DMS153 (cell line): ENCODE data around the gene ANKRD60.

Experiments
- DNase-seq: peaks from one replicate; lab custom pipeline; 2025; lab: John Stamatoyannopoulos, UW

Gene ANKRD60

GRCh38 chr20:58228484-58229197, at the start of gene ANKRD60:
Gene ANKRD60, minus strand, starts transcription at chr20:58228653. Its CDS starts 0 bp downstream, at chr20:58228653.
- no peak for DNase-seq

- DNase-seq: no peak
Observed at GRCh38 chr20:58277578-58278472, 49.4 kb upstream of the ANKRD60 start.

GRCh38 chr20:58277107-58277506, 48.7 kb upstream of the ANKRD60 start:
- DNase-seq: no peak

- DNase-seq: no peak
Observed at GRCh38 chr20:58274384-58274783, 45.9 kb upstream of the ANKRD60 start.

GRCh38 chr20:58271606-58272351, 43.3 kb upstream of the ANKRD60 start:
- DNase-seq: no peak

- no peak for DNase-seq
Observed at GRCh38 chr20:58268936-58269619, 40.6 kb upstream of the ANKRD60 start.

GRCh38 chr20:58268421-58268821, 40.0 kb upstream of the ANKRD60 start:
- DNase-seq: no peak

- DNase-seq: no peak
Observed at GRCh38 chr20:58267389-58268215, 39.1 kb upstream of the ANKRD60 start.

GRCh38 chr20:58264271-58264670, 35.8 kb upstream of the ANKRD60 start:
- DNase-seq: no peak

- no peak for DNase-seq
Observed at GRCh38 chr20:58261660-58262059, 33.2 kb upstream of the ANKRD60 start.

- DNase-seq: no peak
Observed at GRCh38 chr20:58260006-58260405, 31.6 kb upstream of the ANKRD60 start.

GRCh38 chr20:58256842-58257241, 28.4 kb upstream of the ANKRD60 start:
- no peak for DNase-seq

GRCh38 chr20:58256307-58256706, 27.9 kb upstream of the ANKRD60 start:
- DNase-seq: no peak

- no peak for DNase-seq
Observed at GRCh38 chr20:58254890-58255289, 26.4 kb upstream of the ANKRD60 start.

GRCh38 chr20:58251979-58252591, 23.6 kb upstream of the ANKRD60 start:
- DNase-seq: no peak

GRCh38 chr20:58251348-58251978, 23.0 kb upstream of the ANKRD60 start:
- DNase-seq: no peak

- no peak for DNase-seq
Observed at GRCh38 chr20:58246346-58246745, 17.9 kb upstream of the ANKRD60 start.

- DNase-seq: no peak
Observed at GRCh38 chr20:58245931-58246330, 17.5 kb upstream of the ANKRD60 start.

- no peak for DNase-seq
Observed at GRCh38 chr20:58245181-58245891, 16.9 kb upstream of the ANKRD60 start.
